HL-60/S4 (cell line): ENCODE results near the gene FBLN2.

Experiments
- in situ Hi-C: fragments of 300-500 bp; cut with MboI; formaldehyde crosslinking; loops from 2 replicates; pipeline ENCODE4 v1.14.3; 2022; ENCODE audit warnings: low sequenced_read_pairs

The FBLN2 gene

DNA sequence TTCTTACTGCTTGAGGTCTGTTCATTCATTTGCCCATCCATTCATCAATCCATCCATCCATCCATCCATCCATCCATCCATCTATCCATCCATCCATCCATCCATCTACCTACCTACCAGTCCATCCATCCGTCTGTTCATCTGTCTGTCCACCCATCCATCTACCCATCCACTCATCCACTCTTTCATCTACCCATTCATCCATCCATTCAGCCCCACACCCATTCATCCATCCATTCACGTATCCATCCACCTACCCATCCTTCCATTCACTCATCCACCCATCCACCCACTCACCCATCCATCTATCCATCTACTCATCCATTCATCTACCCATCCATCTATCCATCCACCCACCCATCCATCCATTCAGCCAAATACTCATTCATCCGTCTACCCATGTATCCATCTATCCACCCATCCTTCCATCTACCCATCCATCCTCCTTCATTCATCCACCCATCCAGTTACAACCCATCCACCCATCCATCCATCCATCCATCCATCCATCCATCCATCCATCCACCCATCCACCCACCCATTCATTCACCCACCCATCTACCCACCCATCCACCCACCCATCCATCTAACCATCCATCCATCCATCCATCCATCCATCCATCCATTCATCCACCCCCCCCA lies 68.3 kb downstream of the FBLN2 start:
- in situ Hi-C loops = no loop called here

DNA sequence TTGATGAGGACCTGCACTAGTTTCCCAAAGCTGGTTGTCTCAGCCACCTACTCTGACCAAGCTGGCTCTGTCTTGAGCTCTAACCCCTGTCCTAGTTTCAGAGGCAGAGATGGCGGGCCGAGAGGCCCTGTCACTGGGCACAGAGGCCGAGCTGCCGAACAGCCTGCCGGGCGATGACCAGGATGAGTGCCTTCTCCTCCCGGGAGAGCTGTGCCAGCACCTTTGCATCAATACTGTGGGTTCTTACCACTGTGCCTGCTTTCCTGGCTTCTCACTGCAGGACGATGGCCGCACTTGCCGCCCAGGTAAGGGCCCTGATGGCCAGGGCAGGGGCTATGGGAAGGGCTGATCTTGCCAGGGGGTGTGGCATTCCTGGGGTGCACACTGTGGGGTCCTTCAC lies 69.1 kb downstream of the FBLN2 start:
- in situ Hi-C loops = no loop called here

DNA sequence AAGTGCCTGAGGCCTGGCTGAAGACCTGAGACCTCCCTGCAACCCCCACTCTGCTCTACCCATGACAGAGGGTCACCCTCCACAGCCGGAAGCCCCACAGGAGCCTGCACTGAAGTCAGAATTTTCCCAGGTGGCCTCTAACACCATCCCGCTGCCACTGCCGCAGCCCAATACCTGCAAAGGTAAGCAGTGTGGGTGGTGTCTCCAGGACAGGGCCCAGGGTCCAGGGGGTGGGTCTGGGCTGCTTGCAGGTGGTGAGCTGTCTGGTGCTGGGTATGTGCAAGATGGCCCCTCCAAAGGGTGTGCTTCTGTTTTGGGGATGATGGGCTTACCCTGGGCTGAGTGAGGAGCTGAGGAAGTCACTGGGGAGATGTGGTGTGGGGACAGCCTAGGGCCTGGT lies 69.9 kb downstream of the FBLN2 start:
- in situ Hi-C loops = no loop called here

DNA sequence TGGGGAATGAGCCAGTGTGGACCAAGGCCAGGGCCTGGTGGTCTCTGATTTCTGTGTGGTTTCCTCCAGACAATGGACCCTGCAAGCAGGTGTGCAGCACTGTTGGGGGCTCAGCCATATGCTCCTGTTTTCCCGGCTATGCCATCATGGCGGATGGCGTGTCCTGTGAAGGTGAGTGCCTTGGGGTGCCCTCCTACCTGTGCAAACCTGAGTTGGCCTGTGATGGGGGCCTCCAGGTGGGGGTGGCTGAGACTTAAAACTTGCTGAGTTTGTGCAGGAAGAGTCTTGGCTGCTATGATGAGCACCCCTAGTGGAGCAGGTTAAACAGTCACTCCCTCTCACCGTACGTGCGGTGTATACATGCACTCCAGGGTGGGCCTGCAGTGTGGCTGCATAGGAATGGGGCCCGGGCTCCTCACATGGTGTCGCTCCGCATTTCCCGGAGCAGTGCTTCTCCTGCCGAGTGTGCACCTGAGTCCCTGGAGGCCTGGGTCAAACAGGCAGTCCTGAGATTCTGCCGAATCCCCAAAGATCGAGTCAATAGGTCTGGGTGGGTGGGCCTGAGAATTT lies 70.8 kb downstream of the FBLN2 start:
- in situ Hi-C loops = no loop called here

DNA sequence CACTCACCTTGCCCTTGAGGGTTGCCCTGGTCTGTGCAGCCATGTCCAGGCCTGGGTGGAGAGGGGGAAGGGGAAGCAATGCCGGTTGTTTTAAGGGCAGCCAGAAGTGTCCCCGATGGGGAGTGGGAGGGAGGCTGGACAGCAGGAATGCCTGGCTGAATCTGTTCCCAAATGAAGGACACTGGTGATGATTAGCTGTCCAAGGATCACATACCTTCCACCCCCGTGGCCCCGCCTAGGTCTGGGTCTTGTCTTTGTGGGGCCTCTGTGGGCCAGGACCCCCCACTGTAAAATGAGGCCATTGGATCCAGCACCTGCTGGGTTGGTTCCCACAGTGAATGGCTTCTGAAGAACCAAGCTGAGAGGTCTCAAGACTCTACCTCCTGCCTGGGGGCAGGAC lies 71.4 kb downstream of the FBLN2 start:
- in situ Hi-C loops = no loop called here

DNA sequence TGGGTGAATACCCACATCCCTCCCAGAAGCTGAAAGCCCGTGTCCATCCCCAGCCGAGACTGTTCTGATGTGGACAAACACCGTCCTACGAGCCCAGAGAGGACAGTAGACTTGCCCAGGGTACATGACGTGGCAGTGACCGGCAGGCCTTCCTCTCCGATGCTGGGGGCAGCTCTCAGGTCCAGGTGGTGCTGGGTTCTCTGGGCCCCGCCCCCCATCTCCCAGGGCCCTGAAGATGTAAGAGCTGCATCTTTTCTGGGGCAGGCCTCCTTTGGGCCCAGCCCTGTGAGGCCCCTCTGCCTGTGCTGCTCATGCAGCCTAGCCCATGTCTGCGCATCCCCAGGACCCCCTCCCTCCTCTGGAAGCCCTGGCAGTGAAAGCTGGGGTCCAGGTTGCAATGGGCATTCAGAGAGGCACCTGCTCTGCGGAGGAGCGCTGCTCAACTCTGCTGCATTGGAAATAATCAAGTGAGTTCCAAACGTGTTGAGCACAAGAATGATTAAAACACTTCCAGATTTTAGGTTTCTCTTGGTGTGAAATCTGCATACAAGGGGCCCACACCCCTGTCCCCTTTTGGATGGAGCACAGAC lies 71.9 kb downstream of the FBLN2 start:
- in situ Hi-C loops = no loop called here

DNA sequence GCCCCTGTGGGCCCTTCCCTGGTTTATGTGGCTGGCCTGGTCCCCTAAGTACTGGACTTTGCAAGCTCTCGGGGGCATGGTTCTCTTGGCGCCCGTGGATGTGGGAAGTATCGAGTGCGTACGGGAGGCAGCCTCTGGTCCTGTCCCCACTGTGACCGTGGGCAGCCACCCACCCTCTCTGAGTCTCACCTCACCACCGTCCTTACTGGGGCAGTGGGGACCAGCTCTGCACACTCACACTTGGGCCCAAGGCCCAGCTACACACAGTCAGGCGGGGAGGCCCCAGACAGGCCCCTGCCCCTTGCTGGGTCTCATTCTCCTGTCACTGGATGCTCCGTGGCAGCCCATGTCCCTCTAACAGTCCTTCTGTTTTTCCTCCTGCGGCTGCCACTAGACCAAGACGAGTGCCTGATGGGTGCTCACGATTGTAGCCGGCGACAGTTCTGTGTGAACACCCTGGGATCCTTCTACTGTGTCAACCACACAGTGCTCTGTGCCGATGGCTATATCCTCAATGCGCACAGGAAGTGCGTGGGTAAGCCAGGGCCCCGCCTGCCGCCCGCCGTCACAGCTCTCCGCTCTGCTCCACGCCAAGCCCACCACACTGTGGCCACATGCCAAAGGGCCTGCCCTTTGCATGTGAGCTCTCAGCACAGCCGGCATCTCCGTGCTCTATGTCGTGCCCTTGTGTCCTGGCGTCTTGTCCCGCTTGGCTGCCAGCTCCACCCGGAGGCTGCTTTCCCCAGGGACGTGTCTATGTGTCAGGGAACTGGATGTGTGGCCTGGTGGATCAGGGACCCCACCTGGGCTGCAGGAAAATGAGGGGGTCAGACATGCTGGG lies 72.7 kb downstream of the FBLN2 start:
- in situ Hi-C loops = no loop called here

DNA sequence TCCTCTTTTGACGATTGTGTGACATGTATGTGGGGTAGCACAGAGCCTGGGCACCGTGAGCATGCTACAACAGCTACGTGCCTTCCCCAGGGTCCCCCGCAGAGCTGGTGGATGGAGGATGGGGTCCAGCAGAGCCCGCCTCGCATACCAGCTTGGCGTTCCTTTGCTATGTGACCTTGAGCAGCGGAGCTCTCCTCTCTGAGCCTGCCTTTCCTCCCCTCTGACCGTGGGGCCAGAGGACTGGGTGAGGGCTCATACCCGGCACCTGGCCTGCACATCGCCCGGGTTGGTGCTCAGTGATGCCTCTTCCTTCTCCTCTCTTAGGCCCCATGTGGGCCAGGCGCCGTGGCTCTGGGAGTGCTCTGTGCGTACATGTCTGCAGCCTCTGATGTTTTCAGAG lies 73.4 kb downstream of the FBLN2 start:
- in situ Hi-C loops = no loop called here

DNA sequence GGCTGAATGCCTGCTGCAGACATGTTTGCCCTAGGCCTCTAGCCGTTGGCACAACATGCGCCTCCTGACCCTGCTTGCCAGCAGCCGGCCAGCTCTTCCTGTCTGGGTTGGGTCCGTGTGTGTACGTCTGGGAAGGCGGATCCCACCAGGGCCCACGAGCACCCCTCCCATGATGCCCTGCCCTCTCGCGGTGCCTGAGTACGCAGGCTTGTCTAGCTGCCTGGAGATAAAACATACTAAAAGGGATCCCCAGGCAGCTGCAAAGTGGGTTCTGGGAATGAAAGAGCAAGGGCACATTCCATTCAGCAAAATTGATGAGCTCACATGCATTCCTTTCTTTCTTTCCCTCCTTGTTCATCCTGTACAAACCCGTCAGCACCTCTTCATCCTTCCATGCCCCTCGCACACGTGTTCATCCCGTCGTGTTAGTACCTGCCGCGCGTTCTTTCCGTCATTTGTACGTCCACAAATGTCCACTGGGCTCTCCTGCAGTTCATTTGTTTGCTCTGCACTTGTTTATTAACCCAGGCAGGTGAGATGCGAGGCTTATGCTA lies 74.3 kb downstream of the FBLN2 start:
- in situ Hi-C loops = no loop called here

DNA sequence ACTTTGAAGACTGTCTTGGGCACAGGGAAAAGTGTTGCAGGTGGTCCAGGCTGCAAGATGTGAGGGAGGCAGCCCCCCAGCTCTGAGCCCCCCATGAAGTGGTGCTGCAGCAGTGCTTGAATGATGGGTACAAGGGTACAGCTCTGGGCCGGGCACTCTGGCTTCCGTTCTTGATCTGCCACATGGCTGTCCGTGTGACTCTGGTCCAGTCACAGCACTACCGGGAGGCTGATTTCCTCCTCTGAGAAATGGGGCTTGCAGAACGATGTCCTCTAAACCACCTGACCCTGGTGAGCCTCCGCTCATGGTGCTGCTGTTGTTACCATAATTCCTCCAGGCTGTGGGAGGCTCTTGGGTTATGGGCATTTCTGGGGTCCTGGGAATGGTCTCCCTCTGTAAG lies 75.1 kb downstream of the FBLN2 start:
- in situ Hi-C loops = no loop called here

DNA sequence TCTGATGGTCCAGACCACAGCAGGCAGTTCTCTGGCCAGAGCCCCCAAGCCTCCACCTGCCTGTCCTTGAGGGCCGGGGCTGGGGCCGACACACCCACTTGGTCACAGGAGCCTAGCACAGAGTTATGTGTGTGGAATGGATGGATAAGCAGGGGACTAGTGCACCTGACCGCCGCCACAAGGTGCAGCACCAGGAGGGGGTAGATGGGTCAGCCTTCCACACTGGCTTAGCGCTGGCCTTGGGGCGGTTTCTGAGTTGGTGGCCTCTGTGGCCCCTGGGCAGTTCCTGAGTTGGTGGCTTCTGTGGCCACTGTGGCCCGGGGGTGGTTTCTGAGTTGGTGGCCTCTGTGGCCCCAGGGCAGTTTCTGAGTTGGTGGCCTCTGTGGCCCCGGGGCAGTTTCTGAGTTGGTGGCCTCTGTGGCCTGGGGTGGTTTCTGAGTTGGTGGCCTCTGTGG lies 75.8 kb downstream of the FBLN2 start:
- in situ Hi-C loops = no loop called here

DNA sequence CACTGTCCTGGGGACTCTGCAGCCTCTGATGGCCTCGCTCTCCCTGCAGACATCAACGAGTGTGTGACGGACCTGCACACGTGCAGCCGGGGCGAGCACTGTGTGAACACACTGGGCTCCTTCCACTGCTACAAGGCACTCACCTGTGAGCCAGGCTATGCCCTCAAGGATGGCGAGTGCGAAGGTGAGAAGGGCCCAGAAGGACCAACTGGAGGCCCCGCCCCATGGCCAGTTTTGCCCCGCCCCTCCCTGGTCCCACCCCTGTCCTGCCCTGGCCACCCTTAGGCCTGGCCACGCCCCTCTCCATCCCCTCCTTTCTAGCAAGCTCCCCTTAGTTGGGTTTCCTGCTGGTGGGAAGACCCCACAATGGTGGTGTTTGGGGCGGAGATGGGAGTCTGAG lies 77.5 kb downstream of the FBLN2 start:
- in situ Hi-C loops = no loop called here

DNA sequence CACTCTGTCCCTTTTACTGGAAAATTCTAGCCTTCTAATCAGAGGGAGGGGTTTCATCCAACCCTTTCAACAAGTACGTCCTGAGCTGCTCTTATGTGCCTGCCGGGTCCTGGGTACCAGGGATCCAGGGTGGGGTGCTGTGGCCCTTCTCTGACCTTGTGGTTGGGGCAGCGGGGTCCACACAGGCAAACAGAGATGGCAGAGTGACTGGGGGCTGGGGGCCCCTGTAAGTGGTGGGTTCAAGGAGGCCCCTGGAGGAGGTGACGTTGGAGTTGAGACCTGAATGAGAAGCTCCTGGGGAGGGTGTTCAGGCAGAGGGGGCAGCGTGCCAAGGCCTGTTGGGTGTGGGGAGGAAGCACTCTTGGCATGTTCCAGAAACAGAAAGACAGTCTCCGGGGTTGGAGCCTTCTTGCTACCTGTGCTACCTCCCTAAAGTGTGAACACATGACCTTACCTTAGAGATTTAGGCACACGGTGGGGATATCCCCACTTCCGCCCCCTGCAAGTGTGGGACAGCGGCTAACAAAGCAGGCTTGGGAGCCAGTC lies 78.1 kb downstream of the FBLN2 start:
- in situ Hi-C loops = no loop called here

DNA sequence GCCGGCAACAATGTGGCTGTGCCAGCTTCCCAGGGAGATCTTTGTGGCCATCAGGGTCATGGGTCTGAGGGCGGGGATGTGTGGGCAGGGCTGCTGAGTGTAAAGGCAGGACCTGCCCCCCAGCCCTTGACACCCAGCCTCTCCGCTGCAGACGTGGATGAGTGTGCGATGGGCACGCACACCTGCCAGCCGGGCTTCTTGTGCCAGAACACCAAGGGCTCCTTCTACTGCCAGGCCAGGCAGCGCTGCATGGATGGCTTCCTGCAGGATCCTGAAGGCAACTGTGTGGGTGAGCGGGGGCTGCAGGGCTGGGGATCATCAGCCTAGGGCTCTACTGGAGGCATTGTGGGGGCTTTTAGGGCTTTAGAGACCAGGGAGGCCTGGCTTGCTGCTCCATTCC lies 78.8 kb downstream of the FBLN2 start:
- in situ Hi-C loops = no loop called here

DNA sequence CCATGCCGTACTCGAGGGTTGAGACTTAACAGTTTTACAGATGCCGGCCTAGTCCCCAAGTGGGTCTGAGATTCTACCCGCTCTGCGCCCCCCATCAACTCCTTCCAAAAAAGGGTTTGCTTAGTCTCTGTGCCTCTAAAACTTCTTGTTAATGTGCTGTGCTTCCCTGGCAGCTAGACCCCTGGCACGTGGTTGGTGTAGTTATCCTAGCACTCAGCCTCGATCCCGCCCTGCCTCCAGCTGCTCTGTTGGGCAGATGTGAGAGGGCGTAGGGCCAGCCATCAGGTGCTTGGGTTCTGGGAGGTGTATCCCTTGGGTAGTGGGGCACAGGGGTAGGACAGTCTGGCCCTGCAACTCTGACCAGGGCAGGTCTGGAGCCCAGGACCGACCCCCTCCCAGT lies 79.5 kb downstream of the FBLN2 start:
- in situ Hi-C loops = no loop called here

DNA sequence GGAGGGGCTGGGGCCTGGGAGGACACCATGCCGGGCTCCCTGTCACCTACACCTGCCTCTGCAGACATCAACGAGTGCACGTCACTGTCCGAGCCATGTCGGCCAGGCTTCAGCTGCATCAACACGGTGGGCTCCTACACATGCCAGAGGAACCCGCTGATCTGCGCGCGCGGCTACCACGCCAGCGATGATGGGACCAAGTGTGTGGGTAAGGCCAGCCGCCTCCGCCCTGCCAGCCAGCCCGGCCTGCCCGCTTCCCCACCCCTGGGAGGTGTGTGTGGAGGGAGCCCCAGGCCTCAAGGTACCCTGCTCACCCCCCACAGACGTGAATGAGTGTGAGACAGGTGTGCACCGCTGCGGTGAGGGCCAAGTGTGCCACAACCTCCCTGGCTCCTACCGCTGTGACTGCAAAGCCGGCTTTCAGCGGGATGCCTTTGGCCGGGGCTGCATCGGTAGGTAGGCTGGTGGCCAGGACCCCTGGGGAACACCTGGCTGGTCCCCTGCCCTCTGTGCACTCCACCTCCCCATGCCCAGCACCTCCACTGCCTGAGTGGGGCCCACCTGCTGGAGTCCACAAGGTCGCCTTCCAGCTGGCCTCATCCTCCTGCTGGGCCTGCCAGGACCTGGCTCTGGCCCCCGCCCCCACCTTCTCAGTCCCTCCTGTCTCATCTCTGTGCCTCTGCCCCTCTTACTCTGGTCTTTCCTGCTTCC lies 80.1 kb downstream of the FBLN2 start:
- in situ Hi-C loops = no loop called here

DNA sequence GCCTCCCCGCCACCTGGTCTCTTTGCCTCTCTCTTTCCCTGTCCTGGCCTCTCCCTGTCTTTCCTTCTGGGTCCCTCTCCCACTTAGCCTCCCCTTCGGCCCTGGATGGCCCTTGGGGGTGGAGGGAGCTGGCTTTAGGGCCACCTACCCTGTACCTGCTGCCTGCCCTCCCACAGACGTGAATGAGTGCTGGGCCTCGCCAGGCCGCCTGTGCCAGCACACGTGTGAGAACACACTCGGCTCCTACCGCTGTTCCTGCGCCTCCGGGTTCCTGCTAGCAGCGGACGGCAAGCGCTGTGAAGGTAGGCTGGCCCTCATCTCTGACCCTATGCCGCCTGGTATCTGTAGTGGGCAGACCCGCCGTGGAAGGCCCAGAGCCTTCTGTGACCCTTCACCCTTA lies 80.7 kb downstream of the FBLN2 start:
- in situ Hi-C loops = no loop called here

DNA sequence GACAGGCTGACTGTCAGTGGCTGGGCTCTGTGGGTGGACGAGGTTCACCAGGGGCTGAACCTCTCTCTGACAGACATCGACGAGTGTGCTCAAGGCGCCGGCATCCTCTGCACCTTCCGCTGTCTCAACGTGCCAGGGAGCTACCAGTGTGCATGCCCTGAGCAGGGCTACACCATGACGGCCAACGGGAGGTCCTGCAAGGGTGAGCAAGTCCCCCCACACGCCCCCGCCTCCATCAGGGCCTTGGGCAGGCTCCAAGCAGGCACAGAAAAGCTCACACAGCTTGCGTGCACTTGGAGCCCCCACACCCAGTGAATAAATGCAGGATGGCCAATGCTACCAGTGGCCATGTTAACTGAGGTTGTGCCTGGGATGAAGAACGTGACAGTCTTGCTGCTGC lies 82.3 kb downstream of the FBLN2 start:
- in situ Hi-C loops = no loop called here

DNA sequence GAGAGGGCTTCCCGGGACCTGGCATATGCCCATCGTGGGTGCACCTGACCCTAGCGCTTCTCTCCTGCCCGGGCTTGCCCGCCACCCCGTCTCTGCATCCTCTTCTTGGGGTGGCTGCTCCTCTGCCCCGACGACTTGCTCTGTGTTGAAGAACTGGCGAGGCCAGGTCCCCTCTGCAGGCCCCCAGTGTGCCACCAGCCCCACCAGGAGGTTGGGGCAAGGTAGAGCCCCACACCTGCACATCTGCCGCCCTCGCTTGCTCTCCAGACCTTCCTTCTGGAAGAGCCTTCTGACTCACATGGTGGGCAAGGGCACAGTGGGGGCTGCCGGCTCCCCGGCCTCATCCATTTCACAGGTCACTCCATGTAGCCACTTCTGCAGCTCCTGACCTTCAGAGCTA lies 84.3 kb downstream of the FBLN2 start:
- in situ Hi-C loops = no loop called here

DNA sequence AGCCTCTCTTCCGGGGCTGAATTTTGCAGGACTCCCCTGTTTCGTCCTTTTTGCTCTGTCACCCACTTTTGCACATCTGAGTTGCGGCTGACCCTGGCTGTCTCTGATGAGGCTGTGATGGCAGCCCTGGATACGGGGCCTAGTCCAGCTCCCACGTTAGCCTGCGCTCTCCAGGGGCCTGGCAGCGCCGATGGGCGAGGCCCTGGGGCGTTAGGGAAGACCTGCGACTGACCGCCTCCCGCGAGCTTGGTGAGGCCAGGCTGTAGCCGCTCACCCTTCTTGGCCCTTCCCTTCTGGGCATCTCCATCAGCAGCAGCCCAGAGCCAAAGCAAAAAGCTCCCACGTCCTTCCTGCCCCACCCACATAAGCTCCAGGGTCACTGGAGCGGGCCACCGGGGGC lies 85.2 kb downstream of the FBLN2 start:
- in situ Hi-C loops = no loop called here

DNA sequence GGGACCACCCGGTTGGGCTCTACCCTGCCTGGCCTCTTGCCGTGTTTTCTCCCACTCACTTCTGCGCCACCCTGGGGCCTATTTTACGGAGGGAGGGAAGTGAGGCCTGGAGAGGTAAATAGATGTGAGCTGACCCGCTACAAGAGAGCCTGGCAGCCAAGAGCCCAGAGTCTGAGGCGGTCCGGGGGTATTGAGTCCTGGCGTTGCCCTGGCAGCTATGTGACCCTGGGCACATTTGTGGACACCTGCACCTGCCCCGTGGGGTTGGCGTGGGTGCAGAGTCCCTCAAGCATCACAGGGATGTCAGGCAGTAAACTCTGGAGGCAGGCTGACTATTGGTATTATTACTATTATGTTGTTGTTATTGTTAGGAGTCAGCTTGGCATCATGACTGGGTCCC lies 85.7 kb downstream of the FBLN2 start:
- in situ Hi-C loops = no loop called here
